Upper lobe of left lung (tissue), 6 donors: ENCODE measurements around the gene FER1L5. TPM values are rescaled to one million over a fixed set of nuclear protein-coding genes. Genes with fewer than 3 reads are reported as not detected.

Experiments
- ATAC-seq, 2 donors: fragments of 200-7000 bp; cut with Tn5 transposase; one replicate each; pipeline ENCODE4 v1.9.1; 2022; ENCODE audit warnings: mild to moderate bottlenecking in 2 of 2, moderate library complexity in 2 of 2; ENCODE audit not compliant: low FRiP score in 2 of 2
- DNase-seq, 2 donors: peaks; one replicate each; pipeline ENCODE4 v3.0.0-alpha.2; 2019 to 2020
- H3K27ac ChIP-seq, 4 donors: fragments of 200-600 bp; sonication (generic); one replicate each; pipeline ENCODE4 v1.5.1; 2016 to 2019
- H3K27me3 ChIP-seq, 4 donors: fragments of 200-600 bp; sonication (generic); one replicate each; pipeline ENCODE4 v1.5.1; 2017 to 2019
- H3K36me3 ChIP-seq, 4 donors: fragments of 200-600 bp; sonication (generic); one replicate each; pipeline ENCODE4 v1.5.1; 2016 to 2019
- H3K4me1 ChIP-seq, 4 donors: fragments of 200-600 bp; sonication (generic); one replicate each; pipeline ENCODE4 v1.5.1; 2018 to 2019
- H3K4me3 ChIP-seq, 4 donors: fragments of 200-600 bp; sonication (generic); one replicate each; pipeline ENCODE4 v1.5.1; 2017 to 2019; ENCODE audit warnings: mild to moderate bottlenecking in 2 of 4, moderate library complexity in 1 of 4
- H3K9me3 ChIP-seq, 4 donors: fragments of 200-600 bp; sonication (generic); one replicate each; pipeline ENCODE4 v1.5.1; 2018 to 2019
- CTCF ChIP-seq, 6 experiments: fragments of 450-650 bp in 4 of 6; fragments of 200-600 bp in 2 of 6; sonication (generic) in 2 of 6; IDR thresholded peaks; one replicate each; pipeline ENCODE4 v1.5.1; 2016 to 2019; ENCODE audit warnings: antibody characterized with exemption in 6 of 6
- EP300 ChIP-seq, 4 donors: sonication (generic); formaldehyde crosslinking; IDR thresholded peaks; one replicate each; pipeline ENCODE4 v1.5.1; 2017; ENCODE audit warnings: antibody characterized with exemption in 4 of 4, control low read depth in 2 of 4
- POLR2A ChIP-seq, 4 donors: fragments of 450-650 bp; IDR thresholded peaks; one replicate each; pipeline ENCODE4 v1.5.1; 2016 to 2017; ENCODE audit warnings: antibody characterized with exemption in 4 of 4, mild to moderate bottlenecking in 2 of 4
- POLR2AphosphoS5 ChIP-seq, 2 donors: sonication (generic); formaldehyde crosslinking; IDR thresholded peaks; one replicate each; pipeline ENCODE4 v1.5.1; 2017; ENCODE audit warnings: antibody characterized with exemption in 2 of 2
- WGBS, 2 donors: methylation state at CpG; one replicate each; pipeline ENCODE4 v1.1.5; 2017 to 2018; 5-methylcytosine and 5-hydroxymethylcytosine counted together
- total RNA-seq, 6 donors: library from RNA; depleted of rRNA in 4 of 6; stranded (reverse); fragments of >200 nt in 4 of 6; gene quantifications; one replicate each; pipeline versions ENCODE4 v1.1.0 to v1.2.1, GENCODE V29; 2016 to 2021
- donor health status: DM: no; HTN: no; CAD: no; lungs with moderate emphysema.
- donor health status: DM: no; HTN: yes; CAD: no; lungs with severe emphysema.

Gene FER1L5
- total RNA-seq, 6 donors from 2014 or later, result 0.15 to 5.2 (median 0.43) TPM

GRCh38 chr2:96681540-96681939 is 39.0 kb downstream of the FER1L5 start:
- no peaks in the 10 kb centered on the region for H3K9me3 ChIP-seq
- no peak overlapping the region for H3K4me3 ChIP-seq
- WGBS, 2 donors, result 94 to 95% methylated on average over 4 of the region's 4 CpGs
- TF ChIP-seq EP300 (IDR thresholded peaks at IDR 0.05), result no peak
- TF ChIP-seq POLR2A (IDR thresholded peaks at IDR 0.05), result no peak
- no peak for TF ChIP-seq POLR2AphosphoS5 (IDR thresholded peaks at IDR 0.05)
- no peak for TF ChIP-seq CTCF (IDR thresholded peaks at IDR 0.05)
- H3K36me3 ChIP-seq, result no peaks in the 10 kb centered on the region
- no peaks in the 10 kb centered on the region for H3K27me3 ChIP-seq
- DNase-seq, result no peak
- ATAC-seq, result no peak
- no peak overlapping the region for H3K27ac ChIP-seq
- H3K4me1 ChIP-seq, result peaks cover 0 to 14% (median 11%) of the 10 kb centered on the region in 4 donors

GRCh38 chr2:96683307-96683706 is 40.7 kb downstream of the FER1L5 start:
- Histone ChIP-seq H3K9me3 (no peaks in the 10 kb centered on the region), H3K27ac (no peak overlapping the region), H3K36me3 (no peaks in the 10 kb centered on the region), H3K4me3 (no peak overlapping the region), H3K27me3 (no peaks in the 10 kb centered on the region), H3K4me1 (peaks cover 0 to 14% (median 11%) of the 10 kb centered on the region in 4 donors)
- TF ChIP-seq POLR2AphosphoS5 (IDR thresholded peaks at IDR 0.05) (no peak), POLR2A (IDR thresholded peaks at IDR 0.05) (no peak), EP300 (IDR thresholded peaks at IDR 0.05) (no peak), CTCF (IDR thresholded peaks at IDR 0.05) (no peak)
- 88 to 98% methylated on average over 5 of the region's 5 CpGs for WGBS, 2 donors
- DNase-seq (no peak), ATAC-seq (no peak)

DNA sequence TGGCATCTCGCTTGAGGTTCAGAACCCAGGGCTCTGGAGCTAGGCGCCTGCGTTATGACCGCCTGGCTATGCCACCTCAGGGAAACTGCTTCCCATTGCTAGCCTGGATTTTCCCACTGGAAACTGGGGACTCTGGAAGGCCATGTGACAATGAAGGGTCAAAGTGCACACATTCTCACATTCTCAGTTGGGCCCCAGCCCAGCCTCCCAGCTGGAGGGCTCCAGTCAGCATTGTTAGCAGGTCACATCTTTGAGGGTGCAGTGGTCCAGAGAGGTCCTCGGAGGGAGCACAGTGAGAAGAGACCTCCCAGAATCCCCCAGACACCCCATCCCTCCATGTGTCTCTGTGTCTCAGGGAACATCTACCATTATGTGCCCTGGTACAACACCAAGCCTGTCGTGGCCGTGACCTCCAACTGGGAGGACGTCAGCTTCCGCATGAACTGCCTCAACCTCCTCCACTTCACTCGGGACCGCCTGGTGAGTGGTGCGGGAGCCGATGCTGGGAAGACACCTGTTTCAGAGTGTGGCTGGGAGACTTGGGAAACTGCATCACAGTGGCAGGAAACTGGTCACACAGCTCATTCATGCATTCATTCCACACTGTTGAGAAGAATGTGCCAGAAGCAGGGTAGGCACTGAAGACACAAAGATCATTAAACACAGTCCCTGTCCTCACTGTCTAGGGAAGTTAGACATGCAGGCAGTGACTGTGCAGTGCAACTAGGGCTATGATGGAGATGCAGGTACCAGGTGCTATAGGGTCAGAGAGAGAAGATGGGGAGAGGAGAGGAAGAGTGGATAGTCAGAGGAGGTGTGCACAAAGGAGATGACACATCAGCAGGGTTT is 41.6 kb downstream of the FER1L5 start:
- ATAC-seq, result no peak
- Histone ChIP-seq H3K4me1 (peaks cover 0 to 14% (median 11%) of the 10 kb centered on the region in 4 donors), H3K27me3 (no peaks in the 10 kb centered on the region), H3K9me3 (no peaks in the 10 kb centered on the region), H3K4me3 (no peak overlapping the region), H3K27ac (no peak overlapping the region), H3K36me3 (no peaks in the 10 kb centered on the region)
- 93 to 95% methylated on average over 11 to 13 of the region's 13 CpGs for WGBS, 2 donors
- TF ChIP-seq POLR2AphosphoS5 (IDR thresholded peaks at IDR 0.05) (no peak), POLR2A (IDR thresholded peaks at IDR 0.05) (no peak), CTCF (IDR thresholded peaks at IDR 0.05) (no peak), EP300 (IDR thresholded peaks at IDR 0.05) (no peak)
- no peak for DNase-seq

- H3K36me3 ChIP-seq, result no peaks in the 10 kb centered on the region
- no peak for ATAC-seq
- no peak for DNase-seq
- H3K27me3 ChIP-seq, result no peaks in the 10 kb centered on the region
- no peak overlapping the region for H3K27ac ChIP-seq
- no peaks in the 10 kb centered on the region for H3K9me3 ChIP-seq
- peaks cover 0 to 14% (median 9%) of the 10 kb centered on the region in 4 donors for H3K4me1 ChIP-seq
- 61 to 63% methylated on average over 15 to 16 of the region's 16 CpGs for WGBS, 2 donors
- TF ChIP-seq POLR2A (IDR thresholded peaks at IDR 0.05) (no peak), EP300 (IDR thresholded peaks at IDR 0.05) (no peak), CTCF (IDR thresholded peaks at IDR 0.05) (no peak), POLR2AphosphoS5 (IDR thresholded peaks at IDR 0.05) (no peak)
- H3K4me3 ChIP-seq, result no peak overlapping the region
Measured at GRCh38 chr2:96684883-96685576, 42.5 kb downstream of the FER1L5 start.
